Prostate gland (tissue), 2 donors: ENCODE measurements around the gene NTM. TPM values are rescaled to one million over a fixed set of nuclear protein-coding genes. Genes with fewer than 3 reads are reported as not detected.

Source experiments
- DNase-seq: peaks from one replicate; pipeline ENCODE4 v3.0.0-alpha.2; 2019; ENCODE audit warnings: low spot score
- H3K27ac ChIP-seq, 2 donors: fragments of 200-600 bp; sonication (generic); 2 replicates each; pipeline ENCODE4 v1.5.1; 2017 to 2019
- H3K27me3 ChIP-seq: fragments of 200-600 bp; sonication (generic); replicated peaks from 2 replicates; pipeline ENCODE4 v1.5.1; 2019; ENCODE audit not compliant: insufficient read depth
- H3K36me3 ChIP-seq, 2 donors: fragments of 200-600 bp; sonication (generic); 1 replicate in 1 of 2; 2 replicates in 1 of 2; pipeline versions ENCODE4 v1.5.1 to v1.8.1; 2017 to 2019
- H3K4me1 ChIP-seq: fragments of 200-600 bp; sonication (generic); replicated peaks from 2 replicates; pipeline ENCODE4 v1.5.1; 2019
- H3K4me3 ChIP-seq, 2 donors: fragments of 200-600 bp; sonication (generic); 2 replicates each; pipeline ENCODE4 v1.5.1; 2017 to 2019
- H3K9me3 ChIP-seq: fragments of 200-600 bp; sonication (generic); 2 replicates; pipeline ENCODE4 v1.5.1; 2017
- POLR2A ChIP-seq: fragments of 450-650 bp; IDR thresholded peaks from one replicate; pipeline ENCODE4 v1.6.1; 2016; ENCODE audit warnings: antibody characterized with exemption, mild to moderate bottlenecking
- POLR2AphosphoS5 ChIP-seq: sonication (generic); formaldehyde crosslinking; IDR thresholded peaks from one replicate; pipeline ENCODE4 v1.6.1; 2017; ENCODE audit warnings: antibody characterized with exemption
- WGBS: methylation state at CpG from one replicate; pipeline ENCODE4 v1.1.5; 2018; 5-methylcytosine and 5-hydroxymethylcytosine counted together
- intact Hi-C: fragments of 100-400 bp; cut with DNase I; formaldehyde crosslinking; loops from one replicate; pipeline ENCODE4 v1.14.2; 2022
- total RNA-seq, 2 donors: library from RNA; depleted of rRNA; stranded (reverse); fragments of >200 nt; gene quantifications; one replicate each; pipeline ENCODE4 v1.1.0, GENCODE V29; 2016
- TF ChIP-seq, protein P1 (sequence below), 4 experiments: fragments of 200-600 bp in 2 of 4; fragments of 450-650 bp in 2 of 4; sonication (generic) in 2 of 4; IDR thresholded peaks; 1 replicate in 3 of 4; 2 replicates in 1 of 4; pipeline ENCODE4 v1.5.1; 2016 to 2019; ENCODE audit warnings: antibody characterized with exemption in 4 of 4, mild to moderate bottlenecking in 2 of 4, moderate library complexity in 2 of 4

The NTM gene
- total RNA-seq, 2 donors from 2014 or later = 7.4 TPM; not detected in 1

DNA sequence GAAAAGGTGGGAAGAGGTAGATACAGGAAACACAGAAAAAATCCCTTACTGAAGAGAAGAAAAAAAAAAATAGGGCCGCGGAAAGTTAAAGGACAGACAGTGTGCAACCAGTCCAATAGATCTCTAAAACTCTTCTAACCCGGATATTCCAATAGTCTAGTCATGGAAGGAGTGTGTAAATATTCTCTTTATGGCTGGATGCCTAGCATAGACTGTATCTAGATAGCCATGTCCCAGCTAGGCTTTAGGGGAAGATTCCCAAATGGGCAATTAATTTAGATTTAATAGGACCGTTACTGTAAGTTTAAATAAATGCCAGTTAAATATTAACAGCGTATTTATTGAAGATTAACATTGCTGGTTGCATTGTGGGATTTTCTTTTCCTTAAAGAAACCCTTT, 532.7 kb downstream of the NTM start:
- Histone ChIP-seq H3K27me3 (no peaks in the 10 kb centered on the region), H3K4me3 (no peak overlapping the region), H3K36me3 (no peaks in the 10 kb centered on the region), H3K4me1 (no peaks in the 10 kb centered on the region), H3K9me3 (no peaks in the 10 kb centered on the region), H3K27ac (no peak overlapping the region)
- WGBS = 37% methylated on average over 5 of the region's 5 CpGs
- no peak for DNase-seq
- intact Hi-C loops = no loop called here
- TF ChIP-seq, protein P1, sequence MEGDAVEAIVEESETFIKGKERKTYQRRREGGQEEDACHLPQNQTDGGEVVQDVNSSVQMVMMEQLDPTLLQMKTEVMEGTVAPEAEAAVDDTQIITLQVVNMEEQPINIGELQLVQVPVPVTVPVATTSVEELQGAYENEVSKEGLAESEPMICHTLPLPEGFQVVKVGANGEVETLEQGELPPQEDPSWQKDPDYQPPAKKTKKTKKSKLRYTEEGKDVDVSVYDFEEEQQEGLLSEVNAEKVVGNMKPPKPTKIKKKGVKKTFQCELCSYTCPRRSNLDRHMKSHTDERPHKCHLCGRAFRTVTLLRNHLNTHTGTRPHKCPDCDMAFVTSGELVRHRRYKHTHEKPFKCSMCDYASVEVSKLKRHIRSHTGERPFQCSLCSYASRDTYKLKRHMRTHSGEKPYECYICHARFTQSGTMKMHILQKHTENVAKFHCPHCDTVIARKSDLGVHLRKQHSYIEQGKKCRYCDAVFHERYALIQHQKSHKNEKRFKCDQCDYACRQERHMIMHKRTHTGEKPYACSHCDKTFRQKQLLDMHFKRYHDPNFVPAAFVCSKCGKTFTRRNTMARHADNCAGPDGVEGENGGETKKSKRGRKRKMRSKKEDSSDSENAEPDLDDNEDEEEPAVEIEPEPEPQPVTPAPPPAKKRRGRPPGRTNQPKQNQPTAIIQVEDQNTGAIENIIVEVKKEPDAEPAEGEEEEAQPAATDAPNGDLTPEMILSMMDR (IDR thresholded peaks at IDR 0.05) = no peak
- TF ChIP-seq POLR2AphosphoS5 (no peak), POLR2A (no peak)

GRCh38 chr11:131904756-131905155, 534.3 kb downstream of the NTM start:
- H3K4me1 ChIP-seq = no peaks in the 10 kb centered on the region
- H3K27me3 ChIP-seq = no peaks in the 10 kb centered on the region
- WGBS = 88% methylated on average over 3 of the region's 3 CpGs
- H3K9me3 ChIP-seq = no peaks in the 10 kb centered on the region
- H3K4me3 ChIP-seq = no peak overlapping the region
- H3K27ac ChIP-seq = no peak overlapping the region
- intact Hi-C loops = no loop called here
- H3K36me3 ChIP-seq = no peaks in the 10 kb centered on the region
- no peak for TF ChIP-seq POLR2A
- TF ChIP-seq, protein P1 (IDR thresholded peaks at IDR 0.05) = no peak
- no peak for TF ChIP-seq POLR2AphosphoS5
- no peak for DNase-seq

- no peak for DNase-seq
- 35% methylated on average over 4 of the region's 4 CpGs for WGBS
- H3K27ac ChIP-seq = no peak overlapping the region
- H3K27me3 ChIP-seq = no peaks in the 10 kb centered on the region
- no peaks in the 10 kb centered on the region for H3K36me3 ChIP-seq
- intact Hi-C loops = no loop called here
- no peaks in the 10 kb centered on the region for H3K4me1 ChIP-seq
- no peak overlapping the region for H3K4me3 ChIP-seq
- no peaks in the 10 kb centered on the region for H3K9me3 ChIP-seq
- TF ChIP-seq POLR2AphosphoS5 = no peak
- TF ChIP-seq, protein P1 (IDR thresholded peaks at IDR 0.05) = no peak
- TF ChIP-seq POLR2A = no peak
These were observed 536.5 kb downstream of the NTM start for GRCh38 chr11:131906963-131907362.

- Histone ChIP-seq H3K4me3 (no peak overlapping the region), H3K9me3 (no peaks in the 10 kb centered on the region), H3K27ac (no peak overlapping the region), H3K36me3 (no peaks in the 10 kb centered on the region), H3K4me1 (no peaks in the 10 kb centered on the region), H3K27me3 (no peaks in the 10 kb centered on the region)
- WGBS = 43% methylated on average over 5 of the region's 5 CpGs
- intact Hi-C loops = no loop called here
- no peak for DNase-seq
- TF ChIP-seq POLR2AphosphoS5 = no peak
- TF ChIP-seq POLR2A = no peak
- TF ChIP-seq, protein P1 (IDR thresholded peaks at IDR 0.05) = no peak
These were observed 537.0 kb downstream of the NTM start for GRCh38 chr11:131907371-131907770.

- WGBS = 75% methylated on average over 2 of the region's 2 CpGs
- no peaks in the 10 kb centered on the region for H3K9me3 ChIP-seq
- H3K4me3 ChIP-seq = no peak overlapping the region
- intact Hi-C loops = no loop called here
- H3K27me3 ChIP-seq = peaks cover 6% of the 10 kb centered on the region
- DNase-seq = no peak
- no peaks in the 10 kb centered on the region for H3K36me3 ChIP-seq
- no peaks in the 10 kb centered on the region for H3K4me1 ChIP-seq
- TF ChIP-seq POLR2A = no peak
- TF ChIP-seq, protein P1 (IDR thresholded peaks at IDR 0.05) = no peak
- no peak for TF ChIP-seq POLR2AphosphoS5
- no peak overlapping the region for H3K27ac ChIP-seq
These were observed 537.9 kb downstream of the NTM start for GRCh38 chr11:131908316-131908715.
